CD8-positive, alpha-beta memory T cell (primary cell): ENCODE data around the gene OSBPL10. TPM values are rescaled to one million over a fixed set of nuclear protein-coding genes. Genes with fewer than 3 reads are reported as not detected.

Source experiments
- CTCF ChIA-PET: fragments of 350-600 bp; sonication (Branson Sonifier 250); formaldehyde crosslinking; loops from one replicate; lab custom pipeline; 2021; ENCODE audit warnings: antibody characterized with exemption; lab: Charles Lee
- POLR2A ChIA-PET: fragments of 350-600 bp; sonication (Branson Sonifier 250); formaldehyde crosslinking; loops from one replicate; lab custom pipeline; 2021; ENCODE audit warnings: antibody characterized with exemption; lab: Charles Lee
- DNase-seq, 5 donors: peaks; one replicate each; pipeline versions ENCODE4 v3.0.0 to v3.0.0-alpha.2; 2020 to 2022; ENCODE audit warnings: mixed read lengths in 1 of 5
- H3K27ac ChIP-seq: one replicate; pipeline ENCODE4 v1.7.0; 2013; ENCODE audit warnings: low read depth, mild to moderate bottlenecking, low read length, moderate library complexity
- H3K27me3 ChIP-seq: 2 replicates; pipeline ENCODE4 v1.7.0; 2013; ENCODE audit warnings: low read length, mild to moderate bottlenecking; ENCODE audit not compliant: insufficient read depth, poor library complexity, severe bottlenecking
- H3K36me3 ChIP-seq: 2 replicates; pipeline ENCODE4 v1.7.0; 2013; ENCODE audit warnings: mild to moderate bottlenecking, low read length, moderate library complexity; ENCODE audit not compliant: insufficient read depth
- H3K4me1 ChIP-seq: 2 replicates; pipeline ENCODE4 v1.7.0; 2013; ENCODE audit warnings: mild to moderate bottlenecking, low read length, moderate library complexity; ENCODE audit not compliant: insufficient read depth
- H3K4me3 ChIP-seq: 2 replicates; pipeline ENCODE4 v1.7.0; 2013; ENCODE audit warnings: mild to moderate bottlenecking, low read length
- H3K9me3 ChIP-seq: 2 replicates; pipeline ENCODE4 v1.7.0; 2013; ENCODE audit warnings: mild to moderate bottlenecking, low read length
- H3K27ac Mint-ChIP-seq, 8 donors: one replicate each; pipeline ENCODE4 v1.8.0; 2020 to 2021; ENCODE audit warnings: mixed read lengths in 8 of 8, mild to moderate bottlenecking in 6 of 8, inconsistent platforms in 3 of 8, moderate library complexity in 3 of 8
- H3K27me3 Mint-ChIP-seq, 2 donors: one replicate each; pipeline ENCODE4 v1.8.0; 2020 to 2021; ENCODE audit warnings: mixed read lengths in 2 of 2, mild to moderate bottlenecking in 1 of 2, moderate library complexity in 1 of 2
- H3K36me3 Mint-ChIP-seq, 3 donors: one replicate each; pipeline ENCODE4 v1.8.0; 2020 to 2021; ENCODE audit warnings: mixed read lengths in 3 of 3, inconsistent platforms in 1 of 3, mild to moderate bottlenecking in 1 of 3
- H3K4me1 Mint-ChIP-seq, 3 donors: one replicate each; pipeline ENCODE4 v1.8.0; 2020 to 2021; ENCODE audit warnings: mixed read lengths in 3 of 3, inconsistent platforms in 1 of 3, mild to moderate bottlenecking in 1 of 3
- H3K4me3 Mint-ChIP-seq, 7 donors: one replicate each; pipeline ENCODE4 v1.8.0; 2020 to 2021; ENCODE audit warnings: mixed read lengths in 7 of 7, mild to moderate bottlenecking in 6 of 7, moderate library complexity in 4 of 7, inconsistent platforms in 2 of 7
- H3K9me3 Mint-ChIP-seq, 5 donors: one replicate each; pipeline ENCODE4 v1.8.0; 2020 to 2022; ENCODE audit warnings: mixed read lengths in 5 of 5, mild to moderate bottlenecking in 3 of 5, moderate library complexity in 2 of 5, inconsistent platforms in 1 of 5
- polyA plus RNA-seq: library from polyadenylated mRNA; unstranded; fragments of 300-500 nt; fragmentation: Illumina TruSeq; gene quantifications from one replicate; pipeline ENCODE4 v1.2.3, GENCODE V29; 2021
- total RNA-seq, 2 experiments: library from RNA; stranded (reverse); gene quantifications; one replicate each; pipeline ENCODE4 v1.2.3, GENCODE V29; 2021

The OSBPL10 gene
- total and polyA plus RNA-seq, 3 experiments from 2014 or later: 0.12 to 3.0 (median 2.6) TPM

DNA sequence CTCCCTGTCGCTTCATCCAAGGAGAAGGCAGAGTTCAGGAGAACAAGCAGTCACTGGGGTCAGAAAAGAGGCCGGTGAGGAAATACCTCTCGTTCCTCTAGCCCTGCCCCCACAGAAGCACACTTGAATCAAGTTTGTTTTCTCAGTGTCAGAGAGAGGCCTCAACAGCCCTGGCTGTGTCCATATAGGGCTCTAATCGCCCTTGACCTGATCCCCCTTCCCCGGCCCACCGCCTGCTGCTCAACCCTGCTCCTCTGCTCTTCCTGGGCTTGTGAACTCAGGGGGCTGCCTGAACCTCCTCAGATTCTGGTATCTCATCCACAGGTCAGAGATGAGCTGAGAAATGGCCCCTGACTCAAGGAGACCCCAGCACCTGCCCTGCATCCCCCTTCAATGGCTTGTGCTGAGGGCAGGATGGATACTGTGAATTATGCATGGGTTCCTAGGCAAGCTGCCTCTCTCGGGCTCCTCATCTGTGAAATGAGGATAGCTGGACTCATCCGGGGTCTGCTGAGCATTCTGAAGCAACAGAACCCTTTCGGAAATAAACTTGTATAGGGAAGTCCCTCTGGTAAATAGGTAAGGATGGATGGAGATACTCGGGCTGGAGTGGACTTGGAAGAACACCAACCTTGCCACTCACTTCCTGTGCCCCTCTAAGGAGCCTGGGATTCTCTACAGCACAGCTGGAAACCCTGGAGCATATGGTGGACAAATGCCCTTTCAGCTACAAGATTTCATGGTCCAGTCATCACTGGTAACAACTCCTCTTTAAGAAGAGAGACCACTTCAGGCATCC is 300.8 kb downstream of the OSBPL10 start:
- Mint-ChIP-seq H3K9me3 (no peaks in the 10 kb centered on the region), H3K27me3 (peaks cover 8 to 12% of the 10 kb centered on the region in 2 donors), H3K4me1 (no peaks in the 10 kb centered on the region), H3K27ac (peak overlapping the region in 3 of 8 donors; percentile 48 to 74 (median 48)), H3K4me3 (no peak overlapping the region), H3K36me3 (no peaks in the 10 kb centered on the region)
- no peak for DNase-seq
- H3K4me3 ChIP-seq: no peak overlapping the region
- no peaks in the 10 kb centered on the region for H3K36me3 ChIP-seq
- no peaks in the 10 kb centered on the region for H3K27me3 ChIP-seq
- ChIA-PET CTCF (no interaction called here), POLR2A (no interaction called here)
- no peak overlapping the region for H3K27ac ChIP-seq
- H3K4me1 ChIP-seq: no peaks in the 10 kb centered on the region
- H3K9me3 ChIP-seq: no peaks in the 10 kb centered on the region

DNA sequence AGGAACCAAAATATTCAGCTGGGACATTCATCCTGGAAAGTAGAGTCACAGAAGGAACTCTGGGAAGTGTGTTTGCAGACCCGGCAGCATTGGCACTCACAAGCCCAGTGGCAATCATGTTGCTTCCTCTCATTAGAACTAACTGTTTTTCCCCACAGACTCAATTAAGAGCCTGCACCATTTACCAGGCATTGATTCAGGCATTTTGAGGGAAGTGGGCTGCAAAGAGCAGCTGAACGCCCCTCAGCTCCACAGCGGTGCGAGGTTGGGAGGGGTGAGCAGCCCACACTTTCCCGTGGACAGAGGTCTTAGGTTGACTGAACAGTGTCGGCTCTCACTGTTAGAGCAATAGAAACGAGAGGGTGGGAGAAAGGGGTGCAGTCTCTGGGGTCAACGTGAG is 304.5 kb downstream of the OSBPL10 start:
- Mint-ChIP-seq H3K27me3 (peaks cover 0 to 4% of the 10 kb centered on the region in 2 donors), H3K4me3 (no peak overlapping the region), H3K4me1 (no peaks in the 10 kb centered on the region), H3K36me3 (peaks cover 0 to 6% (median 0%) of the 10 kb centered on the region in 3 donors), H3K9me3 (no peaks in the 10 kb centered on the region), H3K27ac (no peak overlapping the region)
- Histone ChIP-seq H3K4me1 (no peaks in the 10 kb centered on the region), H3K36me3 (no peaks in the 10 kb centered on the region), H3K27me3 (no peaks in the 10 kb centered on the region), H3K27ac (no peak overlapping the region), H3K9me3 (no peaks in the 10 kb centered on the region), H3K4me3 (no peak overlapping the region)
- ChIA-PET POLR2A (no interaction called here), CTCF (interaction anchor here (0.7 kb wide), 1 partner anchor 10 kb away, joined by 3 read pairs; no protein-coding TSS in a partner anchor)
- no peak for DNase-seq

DNA sequence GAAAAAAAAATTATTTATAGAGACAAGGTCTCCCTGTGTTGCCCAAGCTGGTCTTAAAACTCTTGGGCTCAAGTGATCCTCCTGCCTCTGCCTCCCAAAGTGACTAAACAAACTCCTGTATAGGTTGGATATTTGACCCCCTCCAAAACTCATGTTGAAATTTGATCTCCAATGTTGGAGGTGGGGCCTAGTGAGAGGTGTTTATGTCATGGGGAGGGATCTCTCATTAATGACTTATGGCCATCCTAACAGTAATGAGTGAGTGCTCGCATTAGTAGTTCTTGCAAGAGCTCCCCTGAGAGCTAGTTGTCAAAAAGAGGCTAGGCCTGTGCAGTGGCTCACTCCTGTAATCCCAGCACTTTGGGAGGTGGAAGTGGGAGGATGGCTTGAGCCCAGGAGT is 307.1 kb downstream of the OSBPL10 start:
- ChIA-PET POLR2A (no interaction called here), CTCF (no interaction called here)
- no peak overlapping the region for H3K27ac ChIP-seq
- no peak overlapping the region for H3K4me3 ChIP-seq
- Mint-ChIP-seq H3K36me3 (peaks cover 0 to 6% (median 0%) of the 10 kb centered on the region in 3 donors), H3K27me3 (peaks cover 0 to 3% of the 10 kb centered on the region in 2 donors), H3K4me3 (no peak overlapping the region), H3K9me3 (no peaks in the 10 kb centered on the region), H3K27ac (no peak overlapping the region), H3K4me1 (no peaks in the 10 kb centered on the region)
- DNase-seq: no peak
- no peaks in the 10 kb centered on the region for H3K36me3 ChIP-seq
- H3K27me3 ChIP-seq: no peaks in the 10 kb centered on the region
- no peaks in the 10 kb centered on the region for H3K4me1 ChIP-seq
- H3K9me3 ChIP-seq: no peaks in the 10 kb centered on the region

DNA sequence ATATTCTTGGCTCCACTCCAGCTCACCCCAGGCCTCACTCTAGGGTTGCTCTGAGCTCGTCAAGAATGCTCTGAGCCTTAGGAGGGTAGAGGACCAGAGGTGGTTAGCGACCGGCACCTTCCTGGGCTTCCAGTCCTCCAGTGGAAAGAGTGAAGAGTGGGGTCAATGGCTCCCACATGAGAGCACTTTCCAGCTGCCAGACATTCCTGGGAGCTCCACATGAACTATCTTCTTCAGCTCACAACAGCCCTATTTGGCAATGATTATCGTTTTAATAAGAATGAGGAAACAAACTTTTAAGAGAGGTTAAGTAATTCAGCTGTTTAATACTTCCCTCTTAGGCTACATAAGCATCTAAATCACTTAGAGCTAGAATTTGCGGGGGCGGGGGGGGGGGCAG is 309.1 kb downstream of the OSBPL10 start:
- Mint-ChIP-seq H3K4me3 (no peak overlapping the region), H3K27ac (no peak overlapping the region), H3K4me1 (no peaks in the 10 kb centered on the region), H3K27me3 (peaks cover 0 to 5% of the 10 kb centered on the region in 2 donors), H3K36me3 (peaks cover 0 to 6% (median 0%) of the 10 kb centered on the region in 3 donors), H3K9me3 (no peaks in the 10 kb centered on the region)
- ChIA-PET CTCF (no interaction called here), POLR2A (interaction anchor here (0.6 kb wide), 1 partner anchor 781 kb away, joined by 5 read pairs; no protein-coding TSS in a partner anchor)
- Histone ChIP-seq H3K36me3 (no peaks in the 10 kb centered on the region), H3K9me3 (no peaks in the 10 kb centered on the region), H3K27ac (no peak overlapping the region), H3K4me1 (no peaks in the 10 kb centered on the region), H3K27me3 (no peaks in the 10 kb centered on the region), H3K4me3 (no peak overlapping the region)
- DNase-seq: no peak

DNA sequence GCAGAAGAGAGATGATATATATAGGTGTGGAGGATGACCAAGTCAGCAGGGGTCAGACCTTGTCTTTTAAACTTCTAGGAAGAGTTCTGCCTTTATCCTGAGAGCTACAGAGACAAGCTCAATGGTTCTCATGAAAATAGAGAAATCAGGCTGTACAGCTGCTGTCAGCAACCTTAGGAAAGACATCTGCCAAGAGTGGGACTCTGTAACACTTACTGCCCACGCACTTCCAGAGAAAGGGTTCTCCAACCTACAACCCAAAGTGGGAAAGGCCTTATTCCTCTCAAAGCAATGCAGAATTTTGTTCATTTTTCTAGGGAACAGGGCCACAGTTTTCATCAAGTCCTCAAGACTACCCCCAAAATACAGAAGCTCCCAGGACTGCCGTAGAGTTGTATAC is 309.6 kb downstream of the OSBPL10 start:
- CTCF ChIA-PET: no interaction called here
- DNase-seq: no peak
- Histone ChIP-seq H3K27me3 (no peaks in the 10 kb centered on the region), H3K36me3 (no peaks in the 10 kb centered on the region), H3K9me3 (no peaks in the 10 kb centered on the region), H3K4me1 (no peaks in the 10 kb centered on the region), H3K27ac (no peak overlapping the region), H3K4me3 (no peak overlapping the region)
- Mint-ChIP-seq H3K4me1 (no peaks in the 10 kb centered on the region), H3K27ac (no peak overlapping the region), H3K4me3 (no peak overlapping the region), H3K27me3 (peaks cover 0 to 5% of the 10 kb centered on the region in 2 donors), H3K36me3 (peaks cover 0 to 6% (median 0%) of the 10 kb centered on the region in 3 donors), H3K9me3 (no peaks in the 10 kb centered on the region)
- POLR2A ChIA-PET: interaction anchor here (0.6 kb wide), 1 partner anchor 781 kb away, joined by 5 read pairs; no protein-coding TSS in a partner anchor

DNA sequence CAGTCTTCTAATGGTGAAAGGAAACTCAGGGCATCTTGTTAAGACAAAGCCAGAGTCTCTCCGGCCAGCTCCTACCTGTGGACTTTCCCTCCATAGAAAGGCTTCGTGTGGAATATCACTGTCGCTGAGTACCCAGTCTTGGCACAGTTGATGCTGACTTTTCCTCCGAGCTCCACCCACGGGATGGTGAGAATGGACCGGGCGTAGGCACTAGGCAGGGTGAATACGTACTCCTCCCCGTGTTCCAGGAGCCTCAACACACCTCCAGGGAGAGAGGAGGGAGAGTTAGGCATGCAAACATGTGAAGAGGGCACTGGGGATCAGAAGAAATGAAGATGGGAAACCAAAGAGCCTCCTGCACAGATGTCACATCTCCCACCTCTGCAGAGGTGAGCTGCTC is 310.3 kb downstream of the OSBPL10 start:
- Mint-ChIP-seq H3K4me1 (no peaks in the 10 kb centered on the region), H3K27me3 (peaks cover 0 to 5% of the 10 kb centered on the region in 2 donors), H3K27ac (no peak overlapping the region), H3K9me3 (no peaks in the 10 kb centered on the region), H3K4me3 (no peak overlapping the region), H3K36me3 (peaks cover 0 to 6% (median 0%) of the 10 kb centered on the region in 3 donors)
- no peak overlapping the region for H3K4me3 ChIP-seq
- H3K27me3 ChIP-seq: no peaks in the 10 kb centered on the region
- no peaks in the 10 kb centered on the region for H3K36me3 ChIP-seq
- H3K9me3 ChIP-seq: no peaks in the 10 kb centered on the region
- ChIA-PET CTCF (no interaction called here), POLR2A (no interaction called here)
- H3K27ac ChIP-seq: no peak overlapping the region
- no peak for DNase-seq
- H3K4me1 ChIP-seq: no peaks in the 10 kb centered on the region

DNA sequence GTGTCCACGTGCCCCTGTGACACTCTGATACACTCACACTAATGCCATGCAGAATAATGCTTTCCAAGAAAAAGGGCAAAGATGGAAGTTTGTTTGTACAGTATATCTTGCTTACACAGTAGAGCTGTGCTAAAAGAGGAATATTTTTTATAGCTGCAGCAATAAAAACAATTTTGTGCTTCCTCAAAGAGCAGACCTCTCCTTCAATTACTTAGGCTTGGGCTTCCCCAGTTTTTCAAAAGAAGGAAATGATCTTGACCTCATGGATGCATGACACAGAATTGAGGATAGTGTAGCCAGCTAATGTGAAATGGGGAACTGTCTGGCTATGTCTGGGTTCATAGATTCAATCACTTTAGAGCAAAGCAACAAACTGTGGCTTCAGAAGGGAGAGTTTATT is 310.9 kb downstream of the OSBPL10 start:
- peaks cover 0 to 6% (median 0%) of the 10 kb centered on the region in 3 donors for H3K36me3 Mint-ChIP-seq
- H3K4me3 Mint-ChIP-seq: no peak overlapping the region
- H3K27ac ChIP-seq: no peak overlapping the region
- H3K9me3 ChIP-seq: no peaks in the 10 kb centered on the region
- no peaks in the 10 kb centered on the region for H3K27me3 ChIP-seq
- ChIA-PET POLR2A (no interaction called here), CTCF (no interaction called here)
- no peaks in the 10 kb centered on the region for H3K9me3 Mint-ChIP-seq
- H3K4me1 Mint-ChIP-seq: no peaks in the 10 kb centered on the region
- H3K27me3 Mint-ChIP-seq: peaks cover under 1 to 5% of the 10 kb centered on the region in 2 donors
- H3K4me1 ChIP-seq: no peaks in the 10 kb centered on the region
- no peaks in the 10 kb centered on the region for H3K36me3 ChIP-seq
- no peak for DNase-seq
- H3K27ac Mint-ChIP-seq: no peak overlapping the region
- H3K4me3 ChIP-seq: no peak overlapping the region

DNA sequence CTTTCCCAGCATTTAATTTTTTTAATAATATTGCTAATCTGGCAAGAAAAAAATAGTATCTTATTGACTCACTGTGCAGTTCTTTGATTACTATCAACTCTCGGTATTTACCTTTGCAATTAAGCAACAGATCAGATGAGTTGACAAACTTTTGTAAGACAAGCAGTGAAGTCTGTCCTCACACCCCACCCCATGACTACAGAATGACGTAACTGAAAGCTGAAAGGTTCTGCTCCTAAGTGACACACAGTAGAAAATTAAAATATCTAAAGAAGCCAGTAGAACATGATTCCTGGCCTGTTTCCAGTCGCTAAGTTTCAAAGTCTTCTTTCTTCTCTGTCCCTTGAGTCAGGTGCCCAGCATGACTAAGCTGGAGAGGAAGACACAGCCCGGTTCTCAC is 312.8 kb downstream of the OSBPL10 start:
- H3K4me3 Mint-ChIP-seq: no peak overlapping the region
- no peak overlapping the region for H3K27ac Mint-ChIP-seq
- peaks cover 0 to 4% (median 0%) of the 10 kb centered on the region in 5 donors for H3K9me3 Mint-ChIP-seq
- no peaks in the 10 kb centered on the region for H3K36me3 Mint-ChIP-seq
- ChIA-PET CTCF (no interaction called here), POLR2A (no interaction called here)
- Histone ChIP-seq H3K4me3 (no peak overlapping the region), H3K4me1 (no peaks in the 10 kb centered on the region), H3K27me3 (no peaks in the 10 kb centered on the region), H3K36me3 (no peaks in the 10 kb centered on the region), H3K27ac (no peak overlapping the region), H3K9me3 (no peaks in the 10 kb centered on the region)
- no peak for DNase-seq
- H3K4me1 Mint-ChIP-seq: no peaks in the 10 kb centered on the region
- peaks cover 2 to 11% of the 10 kb centered on the region in 2 donors for H3K27me3 Mint-ChIP-seq
